GM21528 (cell line): ENCODE measurements around the gene S100A2.
"Not testable (repeated sequence)": the region's sequence is repeated elsewhere in the genome, so short reads cannot be mapped to it uniquely, and the experiment has no call there.

Source experiments
- ATAC-seq: cut with Tn5 transposase; IDR thresholded peaks from one replicate; pipeline ENCODE4 v1.9.1; 2021; ENCODE audit warnings: mild to moderate bottlenecking, moderate library complexity; ENCODE audit not compliant: unreplicated experiment, low FRiP score

The S100A2 gene

GRCh38 chr1:153534226-153534924, 31.3 kb downstream of the S100A2 start:
- ATAC-seq: no peak

- ATAC-seq: no peak
These were observed 31.9 kb downstream of the S100A2 start for GRCh38 chr1:153533689-153534201.

- no peak for ATAC-seq
These were observed 32.7 kb downstream of the S100A2 start for GRCh38 chr1:153532769-153533599.

- no peak for ATAC-seq
These were observed 33.5 kb downstream of the S100A2 start for GRCh38 chr1:153532181-153532580.

GRCh38 chr1:153531638-153532037, 34.0 kb downstream of the S100A2 start:
- no peak for ATAC-seq

GRCh38 chr1:153527683-153528040, 38.0 kb downstream of the S100A2 start:
- ATAC-seq: no peak

GRCh38 chr1:153527023-153527682, 38.5 kb downstream of the S100A2 start:
- no peak for ATAC-seq

GRCh38 chr1:153526132-153526543, 39.5 kb downstream of the S100A2 start:
- no peak for ATAC-seq

- ATAC-seq: no peak
These were observed 40.4 kb downstream of the S100A2 start for GRCh38 chr1:153525088-153525728.

GRCh38 chr1:153522353-153523048, 43.1 kb downstream of the S100A2 start:
- ATAC-seq: not testable (repeated sequence)

- ATAC-seq: not testable (repeated sequence)
These were observed 43.8 kb downstream of the S100A2 start for GRCh38 chr1:153521808-153522207.

GRCh38 chr1:153520818-153521476, 44.7 kb downstream of the S100A2 start:
- no peak for ATAC-seq

- not testable (repeated sequence) for ATAC-seq
These were observed 45.4 kb downstream of the S100A2 start for GRCh38 chr1:153520137-153520691.

GRCh38 chr1:153519242-153519641, 46.4 kb downstream of the S100A2 start:
- ATAC-seq: no peak

- ATAC-seq: no peak
These were observed 49.9 kb downstream of the S100A2 start for GRCh38 chr1:153515504-153516394.

- no peak for ATAC-seq
These were observed 52.0 kb downstream of the S100A2 start for GRCh38 chr1:153513666-153514065.

- ATAC-seq: no peak
These were observed 52.6 kb downstream of the S100A2 start for GRCh38 chr1:153513023-153513422.
